Measurements from ENCODE around the gene CCDC192. TPM values are rescaled to one million over a fixed set of nuclear protein-coding genes. Genes with fewer than 3 reads are reported as not detected.

The CCDC192 gene
- total and polyA plus RNA-seq, 2 of the 4 experiments (the other 2 are of a cell fraction): not detected

GRCh38 chr5:127925916-127926315 is 222.7 kb downstream of the CCDC192 start:
- ATAC-seq (ENCODE audit: low read depth) (no peak), DNase-seq (no peak)
- Histone ChIP-seq H3K79me1 (ENCODE audit: low read depth in 1 of 2, low read length in 2 of 2) (no peaks in the 10 kb centered on the region), H3K27me3 (ENCODE audit: control insufficient read depth, insufficient read depth, low read length) (no peaks in the 10 kb centered on the region), H4K8ac (ENCODE audit: low read depth in 2 of 2, low read length in 2 of 2) (no peak overlapping the region), H3K4me2 (ENCODE audit: low read depth, low read length) (no peak overlapping the region), H3K18ac (ENCODE audit: low read depth, low read length) (no peak overlapping the region), H3K9me3 (ENCODE audit: control insufficient read depth, insufficient read depth, low read length) (no peaks in the 10 kb centered on the region), H3K56ac (ENCODE audit: extremely low read depth, insufficient read depth, low read length) (no peak overlapping the region), H2BK20ac (ENCODE audit: low read depth, low read length) (no peak overlapping the region), H2BK15ac (ENCODE audit: low read depth, low read length) (no peak overlapping the region), H2BK120ac (ENCODE audit: low read depth, low read length) (no peak overlapping the region), H4K20me1 (ENCODE audit: insufficient read depth, low read length) (no peaks in the 10 kb centered on the region), H4K91ac (ENCODE audit: insufficient read depth, low read depth, low read length) (no peak overlapping the region), H3K4me3 (ENCODE audit: insufficient read depth, low read depth, low read length) (no peak overlapping the region), H3K4ac (ENCODE audit: low read depth, low read length) (no peak overlapping the region), H3K23ac (ENCODE audit: low read depth, low read length) (no peak overlapping the region), H3K9me1 (ENCODE audit: insufficient read depth, low read length) (no peaks in the 10 kb centered on the region), H2AK9ac (replicated peaks; ENCODE audit: low read depth, low read length, poor library complexity) (no peak overlapping the region), H3K9ac (ENCODE audit: low read depth, low read length) (no peak overlapping the region), H3K4me1 (ENCODE audit: control insufficient read depth, insufficient read depth, low read length) (peaks cover 3% of the 10 kb centered on the region), H4K5ac (ENCODE audit: low read depth, low read length) (no peak overlapping the region), H3K36me3 (ENCODE audit: control insufficient read depth, insufficient read depth, low read length) (no peaks in the 10 kb centered on the region), H2AK5ac (ENCODE audit: low read depth, low read length) (no peak overlapping the region), H2BK5ac (ENCODE audit: low read depth, low read length, poor library complexity, severe bottlenecking) (no peak overlapping the region), H2AFZ (replicated peaks; ENCODE audit: low read length, poor library complexity) (no peak overlapping the region), H3K14ac (replicated peaks; ENCODE audit: low read depth, low read length) (no peak overlapping the region), H3K27ac (ENCODE audit: insufficient read depth, low read length) (no peak overlapping the region)
- in situ Hi-C loops (cut with MboI; ENCODE audit: low sequenced_read_pairs): no loop called here
- 83% methylated on average over 2 of the region's 4 CpGs; no CpG with 5 or more reads in 1 of the 2 experiments for WGBS, 2 experiments (ENCODE audit: extremely low coverage in 2 of 2, insufficient read length in 1 of 2)
- BruUV-seq (replicated peaks): no TSS peak
- dilution Hi-C loops (cut with HindIII; ENCODE audit: low sequenced_read_pairs, unreplicated experiment): no loop called here
- ChIA-PET POLR2A (ENCODE audit: unreplicated experiment) (no interaction called here), CTCF (no interaction called here)
- intact Hi-C loops (cut with micrococcal nuclease): loop anchor here (5.0 kb wide), 1 partner anchor 141 kb away; no protein-coding TSS in a partner anchor
- TF ChIP-seq CTCF (conservative IDR thresholded peaks at IDR 0.05; ENCODE audit: low read depth, low read length) (no peak), CHD1 (IDR thresholded peaks at IDR 0.05; ENCODE audit: low read depth, low read length) (no peak), CEBPB (IDR thresholded peaks at IDR 0.05; ENCODE audit: low read depth, low read length) (no peak), BHLHE40 (IDR thresholded peaks at IDR 0.05; ENCODE audit: low read depth, low read length) (no peak)
- TF ChIP-seq, protein P1, sequence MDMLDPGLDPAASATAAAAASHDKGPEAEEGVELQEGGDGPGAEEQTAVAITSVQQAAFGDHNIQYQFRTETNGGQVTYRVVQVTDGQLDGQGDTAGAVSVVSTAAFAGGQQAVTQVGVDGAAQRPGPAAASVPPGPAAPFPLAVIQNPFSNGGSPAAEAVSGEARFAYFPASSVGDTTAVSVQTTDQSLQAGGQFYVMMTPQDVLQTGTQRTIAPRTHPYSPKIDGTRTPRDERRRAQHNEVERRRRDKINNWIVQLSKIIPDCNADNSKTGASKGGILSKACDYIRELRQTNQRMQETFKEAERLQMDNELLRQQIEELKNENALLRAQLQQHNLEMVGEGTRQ (IDR thresholded peaks at IDR 0.05; ENCODE audit: low read depth, low read length): no peak
- TF ChIP-seq, protein P2, sequence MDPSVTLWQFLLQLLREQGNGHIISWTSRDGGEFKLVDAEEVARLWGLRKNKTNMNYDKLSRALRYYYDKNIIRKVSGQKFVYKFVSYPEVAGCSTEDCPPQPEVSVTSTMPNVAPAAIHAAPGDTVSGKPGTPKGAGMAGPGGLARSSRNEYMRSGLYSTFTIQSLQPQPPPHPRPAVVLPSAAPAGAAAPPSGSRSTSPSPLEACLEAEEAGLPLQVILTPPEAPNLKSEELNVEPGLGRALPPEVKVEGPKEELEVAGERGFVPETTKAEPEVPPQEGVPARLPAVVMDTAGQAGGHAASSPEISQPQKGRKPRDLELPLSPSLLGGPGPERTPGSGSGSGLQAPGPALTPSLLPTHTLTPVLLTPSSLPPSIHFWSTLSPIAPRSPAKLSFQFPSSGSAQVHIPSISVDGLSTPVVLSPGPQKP (IDR thresholded peaks at IDR 0.05; ENCODE audit: borderline replicate concordance, low read depth, low read length): no peak

All from IMR-90 (cell line).